ENCODE data around the gene CDK5.

Gene CDK5

DNA sequence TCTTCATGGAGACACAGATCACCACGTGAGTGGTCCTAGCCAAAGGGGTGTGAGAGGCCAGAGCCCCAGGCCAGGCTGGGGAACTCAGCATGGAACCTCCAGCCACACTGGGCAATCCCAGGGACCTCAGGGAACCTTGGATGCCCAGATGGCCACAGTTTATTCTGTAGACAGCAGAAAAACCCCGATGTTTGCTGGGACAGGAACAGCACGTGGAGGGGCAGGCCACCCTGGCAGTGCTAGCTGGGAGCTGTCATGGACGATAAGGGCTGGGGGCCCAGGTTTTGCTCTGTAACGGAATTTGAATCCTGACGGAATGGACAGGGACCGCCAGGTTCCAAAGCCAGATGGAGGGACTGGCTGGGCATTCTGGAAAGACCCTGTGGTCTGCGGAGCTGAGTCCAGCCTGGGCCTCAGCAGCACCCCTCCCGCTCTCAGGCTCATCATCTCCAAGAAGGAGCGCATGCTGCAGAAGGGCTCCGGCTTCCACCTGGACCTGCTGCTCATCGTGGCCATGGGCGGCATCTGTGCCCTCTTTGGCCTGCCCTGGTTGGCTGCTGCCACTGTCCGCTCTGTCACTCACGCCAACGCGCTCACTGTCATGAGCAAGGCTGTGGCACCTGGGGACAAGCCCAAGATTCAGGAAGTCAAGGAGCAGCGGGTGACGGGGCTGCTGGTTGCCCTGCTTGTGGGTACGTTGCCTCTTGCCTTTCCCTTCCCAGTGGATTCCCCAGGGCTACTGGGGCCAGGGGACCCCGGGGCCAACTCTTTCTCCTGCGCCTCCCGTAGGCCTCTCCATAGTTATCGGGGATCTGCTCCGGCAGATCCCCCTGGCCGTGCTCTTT is 17.3 kb upstream of the CDK5 start:
- no peak for DNase-seq (ENCODE audit: low read depth in 2 of 2)

DNA sequence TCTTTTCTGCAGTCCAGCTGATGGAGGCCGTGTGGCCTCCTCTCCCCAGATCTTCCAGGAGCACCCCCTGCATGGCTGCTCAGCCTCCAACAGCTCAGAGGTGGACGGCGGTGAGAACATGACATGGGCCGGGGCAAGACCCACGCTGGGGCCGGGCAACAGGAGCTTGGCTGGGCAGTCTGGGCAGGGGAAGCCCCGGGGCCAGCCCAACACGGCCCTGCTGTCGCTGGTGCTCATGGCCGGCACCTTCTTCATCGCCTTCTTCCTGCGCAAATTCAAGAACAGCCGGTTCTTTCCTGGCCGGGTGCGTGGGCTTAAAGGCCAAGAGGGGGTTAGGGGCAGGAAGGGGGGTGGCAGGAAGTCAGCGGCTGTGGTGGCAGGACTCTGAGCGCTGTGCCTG is 16.3 kb upstream of the CDK5 start:
- DNase-seq (ENCODE audit: low read depth in 2 of 2) = no peak

DNA sequence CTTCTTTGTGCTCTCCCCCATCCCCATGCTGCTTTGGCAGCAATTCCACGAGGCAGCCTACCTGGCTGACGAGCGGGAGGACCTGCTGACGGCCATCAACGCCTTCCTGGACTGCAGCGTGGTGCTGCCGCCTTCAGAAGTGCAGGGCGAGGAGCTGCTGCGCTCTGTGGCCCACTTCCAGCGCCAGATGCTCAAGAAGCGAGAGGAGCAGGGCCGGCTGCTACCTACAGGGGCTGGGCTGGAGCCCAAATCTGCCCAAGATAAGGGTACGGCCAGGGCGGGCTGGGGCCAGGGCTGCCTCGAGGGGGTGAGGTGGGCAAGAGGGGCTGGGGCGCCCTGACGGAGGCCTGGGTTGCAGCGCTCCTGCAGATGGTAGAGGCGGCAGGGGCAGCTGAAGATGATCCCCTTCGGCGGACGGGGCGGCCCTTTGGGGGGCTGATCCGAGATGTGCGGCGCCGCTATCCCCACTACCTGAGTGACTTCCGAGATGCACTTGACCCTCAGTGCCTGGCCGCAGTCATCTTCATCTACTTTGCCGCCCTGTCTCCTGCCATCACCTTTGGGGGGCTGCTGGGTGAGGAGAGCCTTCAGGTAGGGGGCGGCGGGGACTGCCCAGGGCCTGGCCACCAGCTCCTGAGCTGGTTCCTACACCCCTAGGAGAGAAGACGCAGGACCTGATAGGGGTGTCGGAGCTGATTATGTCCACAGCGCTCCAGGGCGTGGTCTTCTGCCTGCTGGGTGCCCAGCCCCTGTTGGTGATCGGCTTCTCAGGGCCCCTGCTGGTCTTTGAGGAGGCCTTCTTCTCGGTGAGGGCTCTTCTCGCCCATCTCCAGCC is 13.6 kb upstream of the CDK5 start:
- DNase-seq (ENCODE audit: low read depth in 2 of 2) = no peak

DNA sequence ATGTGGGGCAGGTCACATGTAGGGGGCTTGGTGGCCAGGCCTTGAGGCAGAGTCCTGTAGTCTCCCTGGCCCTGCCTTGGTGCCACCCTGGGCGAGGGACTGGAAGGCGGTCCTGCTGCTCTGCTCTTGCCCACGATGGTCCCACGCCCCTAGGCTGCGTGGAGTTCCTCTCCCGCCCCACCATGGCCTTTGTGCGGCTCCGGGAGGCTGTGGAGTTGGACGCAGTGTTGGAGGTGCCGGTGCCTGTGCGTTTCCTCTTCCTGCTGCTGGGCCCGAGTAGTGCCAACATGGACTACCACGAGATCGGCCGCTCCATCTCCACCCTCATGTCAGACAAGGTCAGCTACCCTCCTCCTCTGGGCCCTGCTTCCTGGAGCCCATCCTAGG is 12.9 kb upstream of the CDK5 start:
- DNase-seq (ENCODE audit: low read depth in 2 of 2) = no peak

DNA sequence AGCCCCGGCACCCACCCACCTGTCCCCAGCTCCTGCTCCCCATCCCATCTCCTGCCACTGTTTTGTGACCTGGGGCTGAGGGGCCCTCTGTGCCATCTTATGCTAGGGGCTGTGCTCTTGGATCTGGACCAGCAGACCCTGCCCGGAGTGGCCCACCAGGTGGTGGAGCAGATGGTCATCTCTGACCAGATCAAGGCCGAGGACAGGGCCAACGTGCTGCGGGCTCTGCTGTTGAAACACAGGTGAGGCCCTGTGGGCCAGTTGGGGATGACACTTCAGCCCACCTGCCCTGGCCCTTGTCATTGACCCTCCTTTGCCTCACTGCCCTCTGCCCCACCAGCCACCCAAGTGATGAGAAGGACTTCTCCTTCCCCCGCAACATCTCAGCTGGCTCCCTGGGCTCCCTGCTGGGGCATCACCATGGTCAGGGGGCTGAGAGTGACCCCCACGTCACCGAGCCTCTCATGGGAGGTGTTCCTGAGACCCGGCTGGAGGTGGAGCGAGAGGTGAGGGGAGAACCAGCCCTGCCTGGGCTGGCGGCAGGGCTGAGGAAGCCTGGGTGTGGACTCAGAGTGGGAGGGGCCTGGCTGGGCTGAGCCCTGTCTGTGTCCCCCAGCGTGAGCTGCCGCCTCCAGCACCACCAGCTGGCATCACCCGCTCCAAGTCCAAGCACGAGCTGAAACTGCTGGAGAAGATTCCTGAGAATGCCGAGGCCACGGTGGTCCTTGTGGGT is 12.3 kb upstream of the CDK5 start:
- DNase-seq (ENCODE audit: low read depth in 2 of 2) = no peak

DNA sequence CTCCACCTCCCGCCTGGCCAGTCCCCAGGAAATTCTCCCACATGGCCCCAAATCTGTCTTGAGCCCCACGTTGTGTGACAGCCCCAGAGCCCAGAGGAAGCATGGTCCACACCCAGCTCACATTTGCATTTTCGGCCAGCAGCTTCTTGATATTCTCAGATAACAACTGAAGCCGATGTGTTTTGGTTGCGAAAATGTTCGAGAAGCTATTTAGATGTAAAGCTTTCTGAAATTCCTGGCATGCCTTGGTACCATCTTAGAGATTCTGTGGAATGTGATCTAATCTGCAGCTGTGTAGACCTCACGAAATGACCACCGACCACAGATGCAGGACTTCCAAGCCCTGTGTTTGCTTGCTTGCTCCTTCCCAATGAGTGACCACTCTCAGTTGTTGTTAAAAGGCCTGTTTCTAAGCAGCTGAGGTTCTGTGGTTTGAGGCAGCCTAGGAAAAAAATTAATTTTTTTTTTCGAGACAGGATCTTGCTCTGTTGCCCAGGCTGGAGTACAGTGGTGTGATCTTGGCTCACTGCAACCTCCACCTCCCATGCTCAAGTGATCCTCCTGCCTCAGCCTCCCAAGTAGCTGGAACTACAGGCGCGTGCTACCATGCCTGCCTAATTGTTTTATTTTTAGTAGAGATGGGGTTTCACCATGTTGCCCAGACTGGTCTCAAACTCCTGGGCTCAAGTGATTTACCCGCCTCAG is 10.5 kb upstream of the CDK5 start:
- no peak for DNase-seq (ENCODE audit: low read depth in 2 of 2)

DNA sequence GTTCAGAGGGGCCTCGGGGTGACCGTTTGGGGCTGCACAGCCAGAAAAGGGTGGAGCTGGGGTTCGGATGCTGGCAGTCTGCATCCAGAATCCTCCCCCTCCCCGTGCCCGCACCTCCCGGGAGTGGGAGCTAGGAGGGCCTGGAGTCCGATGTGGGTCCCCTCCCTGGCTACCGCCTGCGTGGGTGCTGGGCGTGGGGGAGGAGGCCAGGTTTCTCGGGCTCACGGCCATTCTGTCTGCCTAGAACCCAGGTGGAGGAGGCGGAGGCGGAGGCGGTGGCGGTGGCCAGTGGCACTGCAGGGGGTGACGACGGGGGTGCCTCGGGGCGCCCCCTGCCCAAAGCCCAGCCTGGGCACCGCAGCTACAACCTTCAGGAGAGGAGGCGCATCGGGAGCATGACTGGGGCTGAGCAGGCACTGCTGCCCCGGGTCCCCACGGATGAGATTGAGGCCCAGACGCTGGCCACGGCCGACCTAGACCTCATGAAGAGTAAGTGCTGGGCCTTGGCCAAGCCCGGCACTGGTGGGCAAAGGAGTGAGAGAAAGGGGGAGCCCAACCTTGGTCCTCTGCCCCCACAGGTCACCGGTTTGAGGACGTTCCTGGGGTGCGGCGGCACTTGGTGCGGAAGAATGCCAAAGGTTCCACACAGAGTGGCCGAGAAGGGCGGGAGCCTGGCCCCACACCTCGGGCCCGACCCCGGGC is 8.7 kb upstream of the CDK5 start:
- DNase-seq (ENCODE audit: low read depth in 2 of 2) = no peak

DNA sequence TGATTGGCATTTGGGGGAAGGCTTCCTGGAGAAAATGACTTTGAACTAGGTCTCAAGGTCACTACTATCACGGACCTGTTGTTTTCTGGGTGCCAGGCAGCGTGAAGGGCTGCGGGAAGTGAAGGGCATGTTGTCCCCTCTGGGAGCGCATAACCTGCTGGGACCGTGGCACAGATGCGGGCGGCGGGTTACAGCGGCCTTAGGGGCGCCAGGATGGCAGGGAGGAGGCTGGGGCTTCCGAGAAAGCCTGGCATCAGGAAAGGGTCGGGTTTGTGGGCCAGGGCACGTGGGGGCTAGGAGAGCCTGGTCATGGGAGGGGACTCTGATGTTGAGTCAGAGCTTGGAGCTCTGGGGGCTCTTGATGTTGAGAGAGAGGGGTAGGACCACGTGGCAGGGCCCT is 7.8 kb upstream of the CDK5 start:
- DNase-seq (ENCODE audit: low read depth in 2 of 2) = no peak

DNA sequence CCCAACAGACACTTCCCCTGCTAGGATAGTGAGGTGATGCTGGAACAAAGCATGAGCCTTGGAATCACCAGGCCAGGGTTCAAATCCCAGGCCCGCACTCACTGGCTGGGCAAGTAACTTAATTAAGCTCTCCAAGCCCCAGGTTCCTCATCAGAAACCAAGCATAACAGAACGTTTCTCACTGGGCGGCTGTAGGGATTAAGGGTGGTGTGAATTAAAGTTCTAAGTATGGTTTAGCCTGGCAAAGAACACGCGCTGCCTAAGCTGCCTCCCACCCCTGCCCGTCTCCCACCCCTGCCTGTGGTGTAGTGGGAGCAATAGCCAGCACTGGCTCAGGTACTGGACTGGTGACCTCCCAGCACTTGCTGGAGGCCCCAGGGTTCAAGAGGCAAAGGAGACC is 7.3 kb upstream of the CDK5 start:
- DNase-seq (ENCODE audit: low read depth in 2 of 2) = no peak

DNA sequence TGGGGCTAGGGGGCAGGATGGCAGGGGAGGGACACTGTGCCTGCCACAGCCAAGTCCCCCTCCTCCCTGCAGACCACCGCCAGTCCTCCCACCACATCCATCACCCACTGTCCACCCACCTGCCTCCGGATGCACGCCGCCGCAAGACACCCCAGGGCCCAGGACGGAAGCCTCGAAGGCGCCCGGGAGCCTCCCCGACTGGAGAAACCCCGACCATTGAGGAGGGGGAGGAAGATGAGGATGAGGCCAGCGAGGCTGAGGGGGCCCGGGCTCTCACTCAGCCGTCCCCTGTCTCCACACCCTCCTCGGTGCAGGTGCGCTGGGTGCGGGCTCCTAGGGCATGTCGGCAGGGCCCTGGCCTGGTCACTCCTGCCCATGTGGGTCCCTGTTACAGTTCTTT is 6.8 kb upstream of the CDK5 start:
- no peak for DNase-seq (ENCODE audit: low read depth in 2 of 2)

DNA sequence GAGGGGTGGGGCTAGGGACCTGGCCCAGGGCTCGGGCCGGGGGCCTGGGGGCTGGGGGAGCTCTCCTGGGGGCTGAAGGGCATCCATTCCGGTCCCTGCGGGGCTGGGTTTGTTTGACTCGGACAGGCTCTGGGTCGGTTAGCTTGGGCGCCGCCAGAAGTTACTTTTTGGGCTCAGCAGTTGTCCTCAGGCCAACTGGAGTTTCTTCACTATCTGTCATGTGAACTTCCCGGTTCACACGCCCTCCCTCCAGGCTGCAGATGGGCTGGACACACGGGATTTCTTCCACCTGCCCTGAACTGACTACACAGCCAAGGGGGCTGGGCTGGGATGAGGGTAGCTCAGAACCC is 5.5 kb upstream of the CDK5 start:
- no peak for DNase-seq (ENCODE audit: low read depth in 2 of 2)

DNA sequence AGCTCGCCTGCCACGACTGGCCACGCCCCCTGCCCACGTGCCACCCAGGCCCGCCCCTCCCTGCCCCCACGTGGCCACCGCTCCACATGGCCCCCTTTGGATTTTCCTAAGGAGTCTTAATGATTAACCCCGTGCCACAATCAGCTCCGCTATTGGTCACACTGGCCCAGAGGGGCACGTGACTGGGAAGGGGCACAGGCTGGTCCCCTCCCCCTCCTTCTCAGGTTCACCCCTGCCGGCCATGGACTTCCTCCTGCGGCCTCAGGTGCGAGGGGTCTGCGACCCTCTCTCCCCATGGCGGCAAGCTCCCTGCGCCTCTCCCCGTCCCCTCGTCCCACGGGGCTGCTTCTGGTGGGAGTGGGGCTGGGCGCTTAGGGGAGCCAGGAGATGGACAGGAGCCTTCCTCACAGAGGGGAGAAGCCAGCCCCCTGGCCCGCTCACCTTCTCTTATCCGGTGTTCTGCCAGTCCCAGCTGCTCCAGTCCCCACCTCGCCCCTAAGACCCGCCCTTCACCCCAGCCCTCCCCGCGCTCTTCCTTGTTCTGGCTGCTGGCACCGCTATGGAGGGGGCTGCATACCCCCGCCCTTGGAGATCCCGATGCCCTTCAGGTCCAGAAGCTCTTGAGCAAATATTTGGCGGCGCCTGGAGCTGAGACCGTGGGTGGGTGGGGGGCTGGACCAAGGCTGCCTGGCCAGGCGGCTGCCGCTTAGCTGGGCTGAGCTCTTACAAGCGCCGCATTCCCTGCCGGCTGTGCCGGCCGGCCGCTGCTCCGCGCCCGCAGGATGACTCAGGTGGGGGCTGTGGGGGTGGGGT is 4.9 kb upstream of the CDK5 start:
- no peak for DNase-seq (ENCODE audit: low read depth in 2 of 2)

DNA sequence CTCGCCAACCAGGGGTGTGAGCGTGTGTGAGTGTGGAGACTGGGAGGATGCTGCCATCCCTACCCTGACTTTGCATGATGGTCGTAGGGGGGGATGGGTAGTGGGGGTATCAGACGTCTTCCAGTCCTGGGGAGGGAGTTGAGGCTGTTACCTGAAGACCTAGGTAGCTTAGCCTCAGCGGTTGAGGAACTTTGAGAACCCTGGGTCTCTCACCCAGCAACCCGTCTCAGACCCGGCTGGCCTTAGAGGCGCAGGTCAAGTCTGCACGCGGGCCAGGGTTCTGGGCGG is 4.4 kb upstream of the CDK5 start:
- DNase-seq (ENCODE audit: low read depth in 2 of 2) = no peak

DNA sequence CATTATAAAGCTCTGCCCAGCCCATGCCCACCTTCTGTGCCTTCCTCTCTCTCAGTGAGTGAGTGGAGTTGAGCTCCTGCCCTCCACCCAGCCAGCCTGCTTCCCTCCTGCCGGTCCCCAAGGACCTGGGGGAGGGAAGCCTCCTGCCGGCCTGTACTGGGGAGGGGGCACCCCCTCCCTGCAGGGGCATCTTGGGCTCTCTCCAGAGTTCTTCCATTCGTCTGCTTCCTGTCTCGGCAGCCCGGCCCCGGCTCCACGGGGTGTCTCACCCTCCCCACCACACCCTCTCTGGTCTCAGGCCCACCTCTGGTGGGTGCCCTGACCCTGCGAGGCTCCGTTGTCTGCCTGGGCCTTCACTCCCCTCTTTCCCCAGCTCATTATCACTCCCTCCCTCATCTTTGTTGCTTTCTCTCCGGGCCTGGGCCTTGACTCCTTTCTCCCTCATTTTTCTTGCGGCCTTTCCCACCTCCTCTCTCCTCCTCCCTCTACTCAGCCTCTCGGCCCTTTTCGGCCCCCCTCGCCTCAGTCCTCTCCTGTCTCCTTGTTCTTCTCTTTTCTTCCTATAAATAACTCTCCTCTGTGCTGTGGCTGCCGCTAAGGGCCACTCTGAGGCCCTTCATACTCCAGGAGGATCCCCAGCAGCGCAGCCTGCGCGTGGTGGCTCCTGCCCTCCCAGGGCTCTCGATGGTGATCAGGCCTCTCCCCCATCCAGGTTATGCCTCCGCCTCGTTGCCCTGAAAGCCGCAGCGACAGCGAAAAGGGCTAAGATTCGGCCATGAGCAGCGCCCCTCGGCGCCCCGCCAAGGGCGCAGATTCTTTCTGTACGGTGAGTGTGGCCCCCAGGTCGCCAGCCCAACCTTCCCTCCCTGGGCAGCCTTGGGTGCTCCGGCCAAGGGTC is 3.8 kb upstream of the CDK5 start:
- no peak for DNase-seq (ENCODE audit: low read depth in 2 of 2)

DNA sequence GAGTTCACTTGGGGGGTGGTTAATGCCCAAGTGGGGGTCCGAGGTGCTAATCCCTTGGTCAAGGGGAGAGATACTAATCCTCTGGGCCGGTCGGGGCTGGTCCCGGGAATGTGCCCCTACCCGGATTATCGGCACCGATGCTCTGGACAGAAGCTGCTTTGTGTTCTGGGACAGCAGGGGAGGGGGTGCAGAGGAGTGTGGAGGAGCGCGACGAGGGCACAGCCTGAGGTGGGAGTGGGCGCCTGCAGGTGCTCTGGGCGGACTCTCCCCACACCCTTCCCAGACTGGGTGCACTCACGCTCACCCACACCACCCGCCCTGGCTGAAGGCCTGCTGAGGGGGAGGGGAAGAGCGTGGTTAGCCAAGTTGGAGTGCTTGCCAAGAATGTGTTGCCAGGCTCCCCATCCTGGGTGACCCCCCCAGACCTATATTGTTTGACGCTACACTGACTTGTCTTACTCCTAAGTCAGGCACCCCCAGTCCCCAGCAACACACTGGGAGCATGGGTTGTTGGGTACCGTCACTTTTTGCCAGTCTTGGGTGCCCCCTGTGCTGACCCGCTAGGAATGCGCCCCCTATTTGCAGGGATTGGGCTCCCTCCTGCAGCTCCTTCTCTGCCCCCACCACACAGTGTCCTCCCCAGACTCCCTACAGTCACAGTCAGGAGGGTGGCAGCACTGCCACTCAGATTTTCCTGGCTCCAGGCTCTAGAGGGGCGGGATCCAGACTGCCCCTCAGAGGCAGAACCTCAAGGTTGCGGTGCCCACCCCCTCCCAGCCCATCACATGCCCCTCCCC is 2.9 kb upstream of the CDK5 start:
- DNase-seq (ENCODE audit: low read depth in 2 of 2) = no peak

DNA sequence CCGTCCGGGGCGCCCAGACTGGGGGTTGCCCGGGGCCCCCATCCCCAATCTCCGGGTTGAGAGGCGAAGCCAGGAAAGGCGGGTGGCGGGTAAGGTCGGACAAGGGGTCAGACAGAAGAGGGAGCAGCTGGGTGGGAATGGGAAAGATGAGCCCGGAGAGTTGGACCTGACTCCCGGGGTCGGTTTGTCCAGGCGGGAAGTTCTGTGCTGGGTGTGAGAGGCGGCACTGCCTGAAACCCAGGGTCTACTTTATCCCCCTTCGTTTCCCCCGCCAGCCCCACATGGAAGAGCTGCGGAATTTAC is 2.4 kb upstream of the CDK5 start:
- DNase-seq (ENCODE audit: low read depth in 2 of 2) = no peak

DNA sequence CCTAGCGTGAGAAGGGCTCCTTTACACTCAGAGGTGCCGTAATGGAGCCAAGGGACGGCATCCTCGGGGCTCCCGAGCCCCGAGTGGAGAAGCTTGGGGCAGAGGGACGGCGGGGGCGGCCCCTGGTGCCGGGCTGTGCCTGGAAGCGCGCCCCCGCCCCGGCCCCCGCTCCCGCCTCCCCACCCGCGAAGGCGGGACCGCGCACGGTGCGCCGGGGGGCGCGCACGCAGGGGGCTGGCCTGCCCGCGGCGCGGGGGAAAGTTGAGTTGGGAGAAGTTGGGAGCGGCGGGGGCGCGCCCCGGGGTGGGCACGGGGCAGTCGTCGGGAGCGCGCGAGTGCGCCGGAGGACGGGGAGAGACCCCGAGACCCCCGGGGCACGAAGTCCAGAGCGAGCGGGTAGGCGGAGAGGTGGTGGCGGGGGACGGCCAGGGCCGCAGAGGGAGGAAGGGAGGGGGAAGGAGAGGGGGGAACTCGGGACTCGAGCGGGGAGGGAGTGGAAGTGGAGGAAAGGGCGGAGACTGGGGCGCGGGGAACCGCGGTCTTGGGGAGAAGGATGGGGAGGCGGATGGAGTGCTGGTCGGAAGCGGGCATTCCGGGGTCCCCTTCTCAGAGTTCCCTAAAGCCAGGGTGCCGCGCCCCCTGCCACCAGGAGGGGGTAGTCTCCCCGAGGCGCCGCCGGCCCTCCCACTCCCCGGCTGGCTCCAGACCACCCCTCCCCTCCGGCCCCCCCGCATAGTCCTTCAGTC is 1.8 kb upstream of the CDK5 start, which contains the start of gene SLC4A2:
Gene SLC4A2, plus strand, starts transcription at position 223 of the 746 bp plus-strand sequence. CDS start 2,399 bp downstream, outside the sequence.
- DNase-seq (ENCODE audit: low read depth in 2 of 2) = peak; percentile 50 to 63

DNA sequence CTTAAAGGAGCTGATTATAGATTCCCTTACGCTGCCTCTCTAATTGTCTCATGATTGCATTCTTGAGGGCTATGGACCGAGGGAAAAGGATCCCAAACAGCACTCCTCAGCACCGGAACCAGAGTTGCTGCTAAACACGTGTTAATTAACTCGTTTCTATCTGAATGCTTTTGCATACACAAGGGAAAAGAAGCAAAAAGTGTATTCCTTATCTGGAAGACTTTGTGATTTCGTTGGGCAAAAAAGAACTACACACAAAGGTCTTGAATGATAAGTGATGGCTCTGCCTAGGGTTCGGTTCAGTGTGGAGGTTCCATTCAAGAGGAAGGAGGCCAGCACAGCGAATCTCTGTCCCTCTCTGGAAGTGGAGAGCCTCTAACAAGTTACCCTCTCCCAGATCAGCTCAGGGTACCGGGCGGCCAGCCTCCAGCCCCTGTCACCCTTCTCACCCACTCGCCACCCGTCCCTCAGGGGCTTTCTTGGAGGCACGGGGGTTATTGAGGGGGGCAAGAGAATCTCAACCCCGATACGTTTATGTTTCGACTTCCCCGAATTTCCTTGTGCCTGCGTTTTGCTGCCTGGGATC is 1.2 kb upstream of the CDK5 start:
- no peak for DNase-seq (ENCODE audit: low read depth in 2 of 2)

Data from activated CD4-positive, alpha-beta T cell treated with anti-CD3 and anti-CD28 coated beads for 24 hours (primary cell).